NCI-H446 (cell line): Measurements from ENCODE around the gene SPACA7.

Source experiments
- DNase-seq, 2 experiments: peaks; one replicate each; lab custom pipeline; 2025; lab: John Stamatoyannopoulos, UW

The SPACA7 gene

GRCh38 chr13:112465251-112466131 is 89.3 kb downstream of the SPACA7 start:
- no peak for DNase-seq

GRCh38 chr13:112466132-112467058 is 90.2 kb downstream of the SPACA7 start:
- no peak for DNase-seq

GRCh38 chr13:112467236-112467635 is 91.1 kb downstream of the SPACA7 start:
- DNase-seq = no peak

- no peak for DNase-seq
Measured at GRCh38 chr13:112468069-112468468, 91.9 kb downstream of the SPACA7 start.

GRCh38 chr13:112469071-112469745 is 93.1 kb downstream of the SPACA7 start:
- DNase-seq = no peak

GRCh38 chr13:112473818-112474217 is 97.7 kb downstream of the SPACA7 start:
- no peak for DNase-seq

- DNase-seq = no peak
Measured at GRCh38 chr13:112474869-112475268, 98.7 kb downstream of the SPACA7 start.

- DNase-seq = no peak
Measured at GRCh38 chr13:112475889-112476288, 99.7 kb downstream of the SPACA7 start.

GRCh38 chr13:112477070-112477619 is 101.0 kb downstream of the SPACA7 start:
- no peak for DNase-seq

- no peak for DNase-seq
Measured at GRCh38 chr13:112479389-112479788, 103.2 kb downstream of the SPACA7 start.

- DNase-seq = no peak
Measured at GRCh38 chr13:112481458-112481857, 105.3 kb downstream of the SPACA7 start.

GRCh38 chr13:112483299-112483698 is 107.1 kb downstream of the SPACA7 start:
- DNase-seq = no peak
